ENCODE measurements around the gene LATS2. TPM values are rescaled to one million over a fixed set of nuclear protein-coding genes. Genes with fewer than 3 reads are reported as not detected.

Gene LATS2
- total RNA-seq, 1 experiment from 2014 or later, result not detected

- H3K79me2 ChIP-seq (ENCODE audit: low read length), result no peaks in the 10 kb centered on the region
- no peaks in the 10 kb centered on the region for H3K27me3 ChIP-seq (ENCODE audit: low read length)
- no peaks in the 10 kb centered on the region for H3K9me3 ChIP-seq (ENCODE audit: low read length)
- H3K4me1 ChIP-seq (ENCODE audit: low read length), result no peaks in the 10 kb centered on the region
- no peak overlapping the region for H3K4me3 ChIP-seq (ENCODE audit: low read length)
- no peaks in the 10 kb centered on the region for H4K20me1 ChIP-seq (ENCODE audit: insufficient read depth, low read depth, low read length)
- H3K27ac ChIP-seq (ENCODE audit: low read length), result no peak overlapping the region
- no peak overlapping the region for H3K9ac ChIP-seq (ENCODE audit: low read length)
- no peak for DNase-seq
- H2AFZ ChIP-seq (ENCODE audit: low read length), result no peak overlapping the region
- H3K4me2 ChIP-seq (ENCODE audit: low read depth, low read length, poor library complexity, severe bottlenecking), result no peak overlapping the region
- H3K9me2 ChIP-seq (replicated peaks; ENCODE audit: insufficient read depth, low read length), result no peaks in the 10 kb centered on the region
- no peaks in the 10 kb centered on the region for H3K36me3 ChIP-seq (ENCODE audit: insufficient read depth, low read length)
Measured at GRCh38 chr13:20923272-20923671, 138.1 kb downstream of the LATS2 start.

Small RNA genes lying within 50 kb of the gene (small RNA-seq; reads per million reads assigned to genes)
- gene PPIAP27, result not detected
- gene RNU4-9P, result 0.24 reads per million

Other genes with a start within 250 kb of the LATS2 start
- gene XPO4, start 158.8 kb downstream of the LATS2 start, total RNA-seq (2014; rRNA removed; shearing (Covaris generic); ENCODE audit: low replicate concordance), result 17.4 and 36.3 TPM in 2 replicates
- 85.4 and 112 TPM in 2 replicates for gene SAP18, start 78.5 kb upstream of the LATS2 start, total RNA-seq (2014; rRNA removed; shearing (Covaris generic); ENCODE audit: low replicate concordance)
- gene SKA3, start 115.0 kb upstream of the LATS2 start, total RNA-seq (2014; rRNA removed; shearing (Covaris generic); ENCODE audit: low replicate concordance), result 6.3 and 34.2 TPM in 2 replicates
- gene MRPL57, start 115.1 kb upstream of the LATS2 start, total RNA-seq (2014; rRNA removed; shearing (Covaris generic); ENCODE audit: low replicate concordance), result 31.8 and 35.2 TPM in 2 replicates